Glomerular visceral epithelial cell (primary cell): ENCODE data around the gene SLC4A5.
"Not testable (repeated sequence)": the region's sequence is repeated elsewhere in the genome, so short reads cannot be mapped to it uniquely, and the experiment has no call there.

Experiments used
- DNase-seq: peaks from one replicate; pipeline ENCODE4 v3.0.0-alpha.2; 2016; ENCODE audit errors: extremely low spot score

SLC4A5 gene

DNA sequence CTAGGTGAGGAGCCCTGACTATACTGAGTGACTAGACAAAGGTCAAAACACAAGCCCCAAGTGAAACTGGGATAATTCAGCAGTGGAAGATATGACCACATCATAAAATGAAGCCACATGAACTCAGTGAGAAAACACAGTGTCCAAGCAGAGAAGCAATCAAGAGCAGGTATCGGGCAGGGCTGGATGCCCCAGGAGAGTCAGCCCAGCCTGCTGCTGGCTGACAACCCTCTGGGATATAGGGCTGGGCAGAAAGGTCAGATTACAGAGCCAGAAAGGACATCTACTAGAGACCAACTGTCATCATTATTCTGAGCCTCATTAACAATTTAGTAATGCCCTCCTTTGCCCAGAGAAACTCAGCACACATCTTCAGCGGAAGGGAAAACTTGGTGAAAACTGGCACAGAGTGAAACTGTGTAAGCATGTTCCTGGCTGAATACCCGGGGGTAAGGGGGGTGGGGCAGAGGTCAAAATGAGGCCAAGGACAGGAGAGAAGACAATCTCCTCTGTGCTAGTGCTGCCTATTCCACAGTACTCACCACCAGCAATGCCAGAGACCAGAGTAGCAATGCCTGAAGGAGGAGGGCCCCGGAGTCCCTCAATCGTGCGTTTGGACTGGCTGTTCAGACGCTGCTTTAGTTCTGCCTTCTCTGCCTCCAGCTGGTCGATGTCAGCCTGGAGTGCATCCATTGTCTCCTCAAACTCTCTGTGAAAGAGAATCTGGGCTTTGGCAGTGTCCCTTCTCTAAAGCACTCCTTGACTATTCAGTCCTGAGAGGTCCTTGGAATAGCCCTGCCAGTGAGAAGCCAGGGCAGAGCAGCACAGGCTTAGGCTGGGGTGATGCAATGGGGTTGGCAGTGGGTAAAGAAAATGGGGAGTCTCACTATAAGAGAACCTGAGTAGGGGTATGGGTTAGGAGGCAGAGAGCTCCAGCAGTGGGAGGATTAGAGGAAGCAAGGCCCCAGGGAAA is 21.6 kb upstream of the SLC4A5 start:
- no peak for DNase-seq

DNA sequence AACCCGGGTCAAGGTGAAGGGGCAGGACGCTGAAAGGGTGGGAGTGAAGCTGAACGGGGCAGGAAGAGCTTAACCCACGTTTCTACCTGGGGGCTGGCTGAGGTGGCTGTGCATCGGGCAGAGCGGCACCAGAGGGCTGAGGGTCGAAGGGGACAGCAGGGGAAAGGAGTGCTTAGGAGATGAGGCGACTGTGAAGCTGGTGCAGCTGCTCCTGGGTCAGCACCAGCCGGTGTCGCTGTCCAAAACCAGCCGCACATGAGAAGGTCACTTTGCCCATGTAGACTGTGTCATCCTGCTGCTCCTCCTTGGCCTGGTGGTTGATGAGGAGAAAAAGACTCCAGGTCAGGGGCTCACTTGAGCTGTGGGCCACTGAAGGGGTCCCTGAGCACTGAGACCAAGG is 18.1 kb upstream of the SLC4A5 start:
- DNase-seq, result no peak

DNA sequence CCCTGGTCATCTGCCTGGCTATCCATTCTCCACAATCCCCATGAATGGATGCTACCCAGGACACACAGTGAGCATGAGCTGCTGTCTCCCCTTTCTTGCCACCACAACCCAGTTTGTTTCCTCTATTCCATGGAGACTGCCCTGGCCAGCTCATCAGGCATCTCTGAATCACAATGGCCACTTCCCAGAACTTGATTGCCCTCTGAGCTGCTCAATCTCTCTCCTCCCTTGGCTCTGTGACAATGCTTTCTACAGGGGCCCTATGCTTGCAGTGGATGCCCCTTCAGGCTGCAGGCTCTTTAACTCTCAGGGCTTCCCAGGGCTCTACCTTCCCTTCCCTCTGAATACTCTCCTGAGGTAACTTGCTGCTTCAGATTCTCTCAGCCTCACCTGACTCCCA is 14.4 kb upstream of the SLC4A5 start:
- no peak for DNase-seq

DNA sequence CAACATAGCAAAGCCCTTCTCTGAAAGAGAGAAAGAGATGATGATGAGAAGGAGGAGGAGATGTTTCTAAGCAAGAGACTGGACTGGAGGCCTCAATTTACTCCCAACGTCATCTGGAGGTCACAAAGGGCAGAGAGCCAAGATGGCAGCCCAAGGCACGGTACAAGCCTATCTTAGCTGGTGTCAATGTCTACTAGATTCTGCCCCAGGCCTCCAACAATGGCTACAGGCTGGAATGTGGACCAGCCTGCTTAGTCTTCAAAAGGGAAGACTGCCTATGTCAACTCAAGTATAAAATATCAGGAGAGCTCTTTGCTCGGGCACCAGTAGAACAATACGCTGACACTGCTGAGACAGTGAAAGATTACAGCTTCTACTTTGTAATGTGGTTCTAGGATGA is 6.7 kb upstream of the SLC4A5 start:
- DNase-seq, result no peak

DNA sequence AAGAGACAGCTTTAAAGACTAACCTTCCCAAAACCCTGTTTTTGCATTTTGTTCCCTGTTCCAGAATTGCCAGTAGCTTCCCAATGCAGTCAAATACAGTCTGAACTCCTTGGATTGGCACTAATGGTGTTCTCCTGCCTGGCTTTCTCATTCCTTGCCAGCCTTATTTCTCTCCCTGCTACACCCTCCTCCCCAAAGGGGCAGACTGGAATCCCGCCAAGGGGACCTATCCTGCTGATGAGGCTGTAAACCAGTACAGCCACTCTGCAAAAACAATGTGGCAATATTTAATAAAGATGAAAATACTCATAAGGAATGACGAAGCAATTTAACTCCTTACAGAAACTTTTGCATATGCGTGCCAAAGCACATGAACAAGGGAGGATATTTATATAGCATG is 4.5 kb upstream of the SLC4A5 start:
- no peak for DNase-seq

DNA sequence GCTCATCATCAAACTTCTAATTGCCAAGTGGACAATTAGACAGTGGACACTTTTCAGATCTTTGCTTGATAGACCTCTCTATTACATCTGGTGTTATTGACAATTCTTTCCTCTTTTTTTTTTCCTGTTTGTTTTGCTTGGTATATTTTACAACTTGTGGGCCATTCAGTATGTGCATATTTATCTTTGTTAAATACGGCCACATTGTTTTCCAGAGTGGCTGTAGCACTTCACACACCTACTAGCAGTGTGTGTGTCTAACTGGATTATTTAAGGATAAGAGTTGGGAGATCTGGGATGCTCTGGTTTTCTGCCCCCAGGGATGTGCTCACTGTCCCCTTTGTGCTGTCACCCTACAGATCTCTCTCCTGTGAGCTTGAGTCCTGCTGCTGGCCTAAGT is 4.1 kb upstream of the SLC4A5 start:
- DNase-seq, result no peak

DNA sequence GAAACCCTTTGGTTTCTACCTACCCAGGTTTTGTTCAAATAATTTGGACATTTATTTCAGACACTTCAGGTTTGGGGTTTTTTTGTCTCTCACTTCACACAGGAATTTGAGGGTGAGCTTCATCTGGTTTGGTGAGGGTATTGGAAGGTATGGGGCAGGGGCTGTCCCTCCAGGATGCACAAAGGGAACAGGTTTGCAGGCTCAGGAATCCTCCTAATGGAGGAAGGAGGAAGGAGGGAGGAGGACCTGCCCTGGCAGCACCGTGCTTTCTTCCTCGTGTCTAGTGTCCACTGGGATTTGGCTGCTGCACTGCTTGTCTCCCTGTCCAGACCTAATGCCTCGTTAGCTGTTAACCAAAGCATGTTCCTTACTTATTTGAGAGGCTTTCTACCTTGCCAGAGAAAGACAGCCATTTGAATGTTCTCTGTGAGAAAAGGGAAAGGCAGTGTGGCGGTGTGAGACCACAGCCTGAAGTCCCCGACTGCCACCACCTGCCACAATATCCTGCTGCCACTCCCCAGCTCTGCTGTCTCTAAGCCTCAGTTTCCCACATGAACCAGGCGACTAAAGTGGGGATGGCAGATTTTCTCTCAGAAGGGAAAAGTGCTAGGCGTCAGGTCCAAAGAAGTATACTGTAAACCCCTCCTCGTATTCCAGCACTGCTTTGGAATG is 2.2 kb upstream of the SLC4A5 start:
- no peak for DNase-seq

DNA sequence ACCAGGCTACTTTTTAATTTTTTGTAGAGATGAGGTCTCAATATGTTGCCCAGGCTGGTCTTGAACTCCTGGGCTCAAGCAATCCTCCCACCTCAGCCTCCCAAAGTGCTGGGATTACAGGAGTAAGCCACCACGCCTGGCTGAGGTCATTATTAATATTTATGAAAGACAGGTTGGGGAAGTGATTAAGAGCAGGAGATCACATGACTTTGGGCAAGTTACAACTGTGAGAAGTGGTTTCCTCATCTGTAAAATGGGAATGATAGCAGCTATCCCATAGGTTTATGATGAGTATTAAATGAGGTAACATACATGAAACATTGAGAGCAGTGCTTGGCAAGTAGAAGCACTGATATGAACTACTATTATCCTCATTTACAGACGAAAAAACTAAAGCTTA is 7.0 kb downstream of the SLC4A5 start:
- DNase-seq, result not testable (repeated sequence)

DNA sequence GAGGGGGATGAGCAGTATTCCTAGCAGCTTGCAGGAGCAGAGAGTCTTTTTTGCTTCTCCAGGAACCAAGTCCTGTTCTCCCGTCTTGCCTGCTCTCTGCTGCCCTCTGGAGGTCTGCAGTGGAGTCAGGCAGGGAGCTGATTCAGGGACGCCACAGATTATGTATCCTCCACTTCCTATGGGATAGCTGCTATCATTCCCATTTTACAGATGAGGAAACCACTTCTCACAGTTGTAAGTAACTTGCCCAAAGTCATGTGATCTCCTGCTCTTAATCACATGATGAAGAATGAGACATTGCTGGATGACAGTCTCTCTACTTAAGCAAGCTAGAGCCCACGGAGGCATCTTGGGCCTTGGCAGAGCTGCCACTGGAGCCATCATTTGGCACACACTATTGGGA is 8.3 kb downstream of the SLC4A5 start:
- peak; percentile 71 for DNase-seq

DNA sequence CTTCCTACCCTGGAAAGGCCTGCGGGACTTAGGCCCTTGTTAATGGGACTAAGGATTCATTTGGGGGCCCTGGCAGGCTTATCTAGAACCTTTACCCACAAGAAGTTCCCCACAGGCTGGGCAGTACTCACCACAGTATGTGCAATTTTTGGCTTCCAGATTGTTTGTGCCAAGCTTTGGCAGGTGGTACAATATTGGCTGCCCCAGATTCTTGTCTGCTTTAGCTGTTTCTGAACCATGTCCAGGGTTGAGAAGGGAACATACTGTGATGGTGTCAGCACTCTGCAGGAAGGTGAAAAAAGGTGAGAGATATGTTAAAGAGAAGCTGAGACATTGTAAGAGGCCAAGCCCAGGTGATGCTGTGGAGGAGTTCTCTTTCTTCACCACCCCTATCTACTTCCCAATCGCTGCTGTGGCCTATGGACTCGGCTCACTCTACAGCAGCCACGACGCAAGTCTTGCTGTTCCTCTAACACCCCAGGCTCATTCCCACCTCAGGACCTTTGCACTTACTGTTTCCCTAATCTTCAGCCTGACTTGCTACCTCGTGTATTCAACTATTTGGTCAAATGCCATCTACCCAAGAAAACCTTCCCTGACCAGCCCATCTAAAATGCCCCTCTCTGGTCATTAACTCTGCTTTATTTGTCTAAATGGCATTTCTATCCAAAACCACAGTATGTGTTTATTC is 9.2 kb downstream of the SLC4A5 start:
- no peak for DNase-seq

DNA sequence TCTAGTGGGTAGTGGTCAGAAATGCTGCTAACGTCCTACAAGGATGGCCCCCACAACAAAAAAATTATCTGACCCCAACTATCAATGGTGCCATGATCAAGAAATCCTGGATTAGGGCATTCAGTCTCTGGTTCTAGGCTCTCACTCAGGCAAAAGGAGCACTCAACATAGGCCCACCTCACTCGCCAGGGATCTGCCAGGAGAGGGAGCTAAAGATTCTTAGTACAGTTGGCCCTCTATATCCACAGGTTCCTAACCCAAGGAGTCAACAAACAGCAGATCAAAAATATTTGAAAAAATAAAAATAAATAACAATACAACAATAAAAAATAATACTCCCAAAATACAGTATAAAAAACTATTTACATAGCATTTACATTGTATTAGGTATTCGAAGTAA is 10.0 kb downstream of the SLC4A5 start:
- DNase-seq, result peak; percentile 25

DNA sequence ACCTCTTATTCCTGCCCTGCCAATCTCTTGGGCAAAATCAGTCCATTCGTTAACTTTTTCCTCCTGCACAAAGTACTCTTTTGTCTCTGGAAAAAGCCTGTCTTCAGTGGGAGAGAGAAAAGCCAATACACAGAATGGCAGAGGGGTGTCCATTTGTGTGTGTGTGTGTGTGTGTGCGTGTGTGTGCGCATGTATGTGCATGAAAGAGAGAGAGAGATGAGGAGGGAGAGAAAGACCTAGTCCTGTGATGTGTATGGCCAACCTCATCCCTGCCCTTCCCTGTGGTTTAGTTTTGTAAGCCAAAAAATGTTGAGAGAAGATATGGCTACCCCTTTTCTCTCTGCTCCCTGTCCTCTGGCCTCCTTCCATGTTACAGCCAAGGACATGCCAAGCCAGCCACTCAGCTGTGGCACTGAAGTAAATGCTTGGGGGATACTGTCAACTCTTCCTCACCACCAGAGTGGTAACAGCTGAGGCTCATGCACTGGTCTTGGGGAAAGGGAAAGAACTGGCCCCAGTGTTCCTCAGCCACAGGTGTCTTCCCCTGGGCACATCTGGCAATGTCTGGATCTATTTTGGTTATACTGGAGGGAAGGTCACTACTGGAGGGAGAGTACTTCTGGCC is 10.6 kb downstream of the SLC4A5 start:
- no peak for DNase-seq

DNA sequence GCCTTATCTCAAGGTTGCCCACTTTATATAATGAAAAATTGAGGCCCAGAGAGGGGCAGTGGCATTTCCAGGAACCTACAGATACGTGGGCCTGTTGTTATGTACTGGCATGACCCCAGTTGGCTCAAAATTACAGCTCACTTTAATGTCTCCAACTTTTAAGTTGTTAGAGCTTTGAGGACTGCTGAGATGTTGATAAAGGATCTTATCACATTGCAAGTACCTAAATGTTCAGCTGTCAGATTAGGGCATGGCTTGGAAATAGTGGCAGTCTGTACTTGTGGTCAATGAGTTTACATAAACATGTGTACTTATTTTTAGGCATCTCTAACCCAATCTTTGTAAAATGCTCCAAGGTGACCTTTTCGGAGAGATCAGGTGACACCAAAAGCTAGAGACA is 14.6 kb downstream of the SLC4A5 start:
- no peak for DNase-seq

DNA sequence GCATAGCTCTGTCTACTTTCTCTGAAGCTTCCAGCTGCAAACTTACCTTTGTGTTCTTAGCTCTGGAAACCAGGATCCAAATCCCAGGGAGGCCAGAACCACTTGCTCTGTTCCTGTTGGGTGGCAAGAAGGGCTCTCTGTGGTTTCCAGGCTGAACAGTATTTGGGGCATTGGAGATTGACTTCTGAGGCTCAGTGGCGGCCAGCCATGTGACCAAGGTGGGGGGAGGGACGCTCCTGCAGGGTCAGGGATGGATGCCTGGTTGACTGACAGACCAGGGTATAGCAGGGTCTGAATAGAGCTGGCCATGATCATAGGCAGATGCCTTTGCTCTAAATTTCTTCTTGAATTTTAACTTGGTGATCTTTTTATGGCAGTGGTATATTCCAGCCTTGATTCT is 15.1 kb downstream of the SLC4A5 start:
- DNase-seq, result no peak

DNA sequence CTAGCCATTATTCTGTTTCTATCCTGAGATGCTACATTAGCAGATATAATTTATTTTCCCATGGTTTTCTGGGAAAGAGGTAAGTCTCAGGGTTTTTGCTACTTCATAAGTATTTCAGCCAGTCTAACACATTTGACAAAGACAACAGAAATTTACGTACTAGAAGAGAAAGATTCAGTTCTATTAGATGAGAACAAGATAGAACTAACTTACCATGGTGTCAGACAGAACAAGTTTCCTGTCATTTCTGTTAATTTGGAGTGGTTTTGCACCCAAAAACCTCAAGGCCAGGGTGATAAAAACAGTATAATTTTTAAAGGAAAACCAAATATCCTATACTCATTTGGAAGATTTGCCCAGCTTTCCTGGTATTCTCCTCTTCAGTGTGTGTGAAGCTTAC is 15.6 kb downstream of the SLC4A5 start:
- no peak for DNase-seq

DNA sequence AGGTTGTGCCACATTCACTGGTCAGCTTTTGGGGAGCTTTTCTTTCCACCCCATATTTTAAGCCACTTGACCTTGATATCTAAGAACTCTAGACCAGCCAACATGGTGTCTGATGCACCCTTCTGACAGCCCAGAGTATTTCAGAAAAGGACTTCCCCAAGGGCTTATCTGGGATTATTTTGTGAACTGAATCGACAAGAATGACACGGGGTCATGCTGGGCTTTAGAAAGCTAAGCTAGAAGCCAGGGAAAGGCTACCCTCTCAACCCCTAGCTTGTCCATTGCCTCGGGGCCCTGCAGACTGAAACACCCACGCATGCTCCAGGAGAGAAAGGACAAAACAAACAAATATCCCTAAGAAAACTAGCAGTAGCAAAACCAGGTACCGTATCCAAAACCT is 16.0 kb downstream of the SLC4A5 start:
- no peak for DNase-seq

DNA sequence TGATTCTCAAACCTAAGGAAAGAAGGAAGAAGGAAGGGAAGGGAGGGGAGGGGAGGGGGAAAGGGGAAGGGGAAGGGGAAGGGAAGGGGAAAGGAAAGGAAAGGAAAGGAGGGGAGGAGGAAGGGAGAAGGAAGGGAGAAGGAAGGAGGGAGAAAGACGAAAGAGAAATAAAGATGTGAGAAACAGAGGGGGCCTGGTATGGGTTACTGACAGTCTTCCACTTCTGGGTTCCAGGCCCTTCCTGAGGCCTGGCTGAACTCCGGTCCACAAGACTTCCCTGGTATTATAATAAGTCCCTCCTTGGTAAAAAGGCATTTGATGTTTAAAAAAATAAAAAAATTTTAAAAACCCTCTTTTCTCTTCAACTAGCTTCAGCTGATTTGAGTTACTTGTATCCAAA is 17.4 kb downstream of the SLC4A5 start:
- no peak for DNase-seq

DNA sequence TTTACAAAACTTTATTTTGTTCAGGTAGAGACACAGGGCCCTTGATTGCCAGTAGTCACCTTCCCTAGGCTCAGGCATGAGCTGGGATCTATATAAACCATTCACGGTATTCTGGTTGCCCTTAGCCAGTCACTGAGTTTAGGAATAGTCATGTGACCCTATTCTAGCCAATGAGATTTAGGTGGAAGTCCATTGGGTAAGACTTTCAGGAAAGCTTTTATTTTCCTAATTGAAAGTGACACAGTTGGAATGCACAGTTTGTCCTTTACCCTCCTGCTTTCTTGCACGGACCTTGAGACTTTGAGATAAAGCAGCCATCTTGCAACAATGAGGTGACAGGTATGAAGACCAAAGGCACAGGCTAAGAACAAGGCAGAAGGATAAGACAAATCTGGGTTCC is 21.5 kb downstream of the SLC4A5 start:
- no peak for DNase-seq

DNA sequence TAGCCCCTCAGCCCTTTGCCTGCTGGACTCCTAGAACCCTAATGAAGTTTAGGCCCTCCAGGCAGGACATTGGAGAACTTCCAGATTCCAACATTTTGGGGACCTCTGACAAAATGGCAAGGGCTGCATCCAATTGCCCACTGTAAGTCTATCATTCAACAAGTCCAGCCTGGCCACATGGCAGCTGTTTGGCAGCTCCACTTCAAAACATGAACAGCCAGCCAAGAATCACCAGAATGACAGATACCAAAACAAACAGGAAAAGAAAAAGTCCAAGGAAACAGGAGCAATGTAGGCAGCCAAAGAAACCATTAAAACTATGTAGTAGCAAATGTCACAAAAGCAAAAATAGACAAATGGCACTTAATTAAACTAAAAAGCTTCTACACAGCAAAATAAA is 25.5 kb downstream of the SLC4A5 start:
- DNase-seq, result no peak

DNA sequence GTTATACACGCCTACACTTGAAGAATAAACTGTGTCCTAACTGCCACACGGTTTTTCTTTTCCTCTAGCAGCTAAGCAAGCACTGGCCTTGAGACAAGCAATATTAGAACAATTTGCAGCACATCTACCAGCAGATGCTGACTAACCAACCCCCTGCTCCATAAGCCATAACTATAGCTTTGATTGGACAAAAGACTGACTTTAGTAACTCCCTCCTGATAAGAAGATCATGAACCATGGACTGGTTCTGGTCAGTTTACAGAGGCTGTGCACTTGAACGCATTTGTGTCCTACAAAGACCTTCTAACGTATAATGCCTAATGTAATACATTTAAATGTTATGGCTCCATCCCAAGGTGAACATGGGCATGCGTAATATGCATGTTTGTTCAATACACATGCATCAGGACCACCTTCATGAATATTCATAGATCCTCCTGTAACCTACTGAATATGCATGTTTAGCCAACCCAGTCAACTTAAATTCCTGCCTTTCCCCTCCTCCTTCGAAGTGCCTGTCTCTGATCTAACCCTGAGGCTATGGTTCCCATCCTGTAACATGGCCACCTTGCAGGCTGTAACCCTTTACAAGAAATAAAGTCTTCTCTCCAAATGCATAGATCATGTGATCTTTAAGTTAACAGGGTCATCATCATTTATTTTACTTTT is 26.5 kb downstream of the SLC4A5 start:
- DNase-seq, result no peak

DNA sequence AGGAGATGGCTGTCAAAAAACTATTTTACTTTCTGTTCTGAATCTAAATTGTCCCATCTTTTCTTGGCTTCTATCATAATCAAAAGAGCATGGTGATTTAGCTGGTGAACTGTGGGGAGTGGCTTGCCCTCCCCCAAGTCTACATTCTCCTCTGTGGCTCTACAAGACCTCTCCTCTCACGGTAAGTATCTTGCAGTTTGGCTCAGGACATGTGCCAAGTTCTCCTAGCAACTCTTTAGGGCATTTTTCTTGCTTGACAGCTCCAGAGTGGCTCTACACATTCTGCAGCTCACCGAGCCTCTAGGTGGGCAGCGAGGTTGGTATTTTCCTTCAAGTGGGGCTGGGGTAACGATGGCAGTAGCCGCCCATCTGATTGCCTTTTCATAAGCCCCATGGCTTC is 29.1 kb downstream of the SLC4A5 start:
- no peak for DNase-seq

DNA sequence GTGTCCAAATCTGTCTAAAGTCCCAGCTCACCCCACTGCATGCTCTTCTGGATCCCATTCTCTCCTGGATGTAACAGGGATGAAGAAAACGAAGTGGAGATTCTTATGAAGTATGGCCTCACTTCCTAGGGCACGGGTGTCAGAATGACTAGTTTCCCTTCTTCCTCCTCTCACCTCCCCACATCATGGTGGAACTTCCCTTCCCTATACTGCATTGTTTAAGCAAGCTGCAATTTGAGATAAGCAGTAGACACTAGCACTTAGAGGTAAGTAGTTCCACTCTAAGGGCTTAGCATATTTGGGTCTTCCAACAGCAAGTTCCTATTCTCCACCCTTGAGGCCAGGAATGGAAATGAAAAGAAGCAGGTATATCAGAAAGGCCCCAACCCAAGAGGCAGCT is 29.7 kb downstream of the SLC4A5 start:
- DNase-seq, result no peak
